B cell (primary cell): Measurements from ENCODE around the gene RPS8. TPM values are rescaled to one million over a fixed set of nuclear protein-coding genes. Genes with fewer than 3 reads are reported as not detected.
A peak's percentile ranks its signal among the peaks of the same experiment; 100 is the strongest.

Experiments used
- ATAC-seq: fragments of 200-7000 bp; cut with Tn5 transposase; one replicate; pipeline ENCODE4 v1.10.0; 2021; ENCODE audit warnings: low read depth, mild to moderate bottlenecking, moderate number of reproducible peaks, moderate library complexity
- CTCF ChIA-PET: fragments of 350-600 bp; sonication (Branson Sonifier 250); formaldehyde crosslinking; loops from one replicate; lab custom pipeline; 2021; ENCODE audit warnings: antibody characterized with exemption, inconsistent platforms; lab: Charles Lee
- POLR2A ChIA-PET: fragments of 350-600 bp; sonication (Branson Sonifier 250); formaldehyde crosslinking; loops from one replicate; lab custom pipeline; 2021; ENCODE audit warnings: antibody characterized with exemption; lab: Charles Lee
- DNase-seq: peaks from one replicate; pipeline ENCODE4 v3.0.0; 2013
- H2AFZ ChIP-seq: 2 replicates; pipeline ENCODE4 v1.6.1; 2012; ENCODE audit warnings: mild to moderate bottlenecking, low read depth, low read length; ENCODE audit not compliant: insufficient read depth, poor library complexity, severe bottlenecking
- H3K27ac ChIP-seq, 2 donors: 1 replicate in 1 of 2; 2 replicates in 1 of 2; pipeline ENCODE4 v1.5.1; 2012 to 2013; ENCODE audit warnings: low read length in 2 of 2, mild to moderate bottlenecking in 2 of 2, moderate library complexity in 1 of 2
- H3K27me3 ChIP-seq, 4 experiments: fragments of 200-600 bp in 1 of 4; sonication (generic) in 1 of 4; replicated peaks in 1 of 4; 1 replicate in 2 of 4; 2 replicates in 2 of 4; pipeline versions ENCODE4 v1.6.1 to v1.7.0; 2013 to 2016; ENCODE audit warnings: low read length in 3 of 4, mild to moderate bottlenecking in 2 of 4, mixed read lengths in 1 of 4, moderate library complexity in 1 of 4; ENCODE audit not compliant: insufficient read depth in 4 of 4, control insufficient read depth in 3 of 4; ENCODE audit errors: control extremely low read depth in 1 of 4
- H3K36me3 ChIP-seq, 2 experiments: replicated peaks in 1 of 2; 1 replicate in 1 of 2; 2 replicates in 1 of 2; pipeline versions ENCODE4 v1.6.1 to v1.7.1; 2013; ENCODE audit warnings: low read length in 1 of 2; ENCODE audit not compliant: insufficient read depth in 2 of 2, control insufficient read depth in 1 of 2; ENCODE audit errors: control extremely low read depth in 1 of 2, extremely low read depth in 1 of 2
- H3K4me1 ChIP-seq, 2 donors: fragments of 200-600 bp in 1 of 2; sonication (generic) in 1 of 2; 1 replicate in 1 of 2; 2 replicates in 1 of 2; pipeline versions ENCODE4 v1.5.1 to v1.6.1; 2013 to 2017; ENCODE audit warnings: low read length in 2 of 2; ENCODE audit not compliant: control insufficient read depth in 2 of 2, insufficient read depth in 2 of 2
- H3K4me2 ChIP-seq: replicated peaks from 2 replicates; pipeline ENCODE3; 2012; ENCODE audit warnings: mild to moderate bottlenecking, low read depth, low read length; ENCODE audit not compliant: poor library complexity, severe bottlenecking
- H3K4me3 ChIP-seq, 5 experiments: fragments of 200-600 bp in 1 of 5; sonication (generic) in 1 of 5; 1 replicate in 3 of 5; 2 replicates in 2 of 5; pipeline versions ENCODE4 v1.5.1 to v1.7.0; 2011 to 2016; ENCODE audit warnings: low read length in 4 of 5, mild to moderate bottlenecking in 4 of 5, low read depth in 2 of 5, control low read depth in 1 of 5, moderate library complexity in 1 of 5; ENCODE audit not compliant: insufficient read depth in 1 of 5; ENCODE audit errors: control extremely low read depth in 1 of 5, extremely low read depth in 1 of 5
- H3K79me2 ChIP-seq: fragments of 200-600 bp; sonication (generic); one replicate; pipeline ENCODE4 v1.6.0; 2016; ENCODE audit warnings: low read length; ENCODE audit not compliant: control insufficient read depth, insufficient read depth
- H3K9ac ChIP-seq: fragments of 200-600 bp; sonication (generic); 2 replicates; pipeline ENCODE4 v1.6.1; 2017; ENCODE audit warnings: mild to moderate bottlenecking, low read length, moderate library complexity
- H3K9me3 ChIP-seq, 3 donors: one replicate each; pipeline versions ENCODE4 v1.6.1 to v1.7.1; 2013; ENCODE audit warnings: low read length in 2 of 3; ENCODE audit not compliant: control insufficient read depth in 2 of 3, insufficient read depth in 1 of 3; ENCODE audit errors: control extremely low read depth in 1 of 3
- H4K20me1 ChIP-seq: 2 replicates; pipeline ENCODE4 v1.6.0; 2012; ENCODE audit warnings: mild to moderate bottlenecking, low read length; ENCODE audit not compliant: insufficient read depth, control insufficient read depth, poor library complexity, severe bottlenecking
- H3K27ac Mint-ChIP-seq: one replicate; pipeline ENCODE4 v1.8.0; 2021; ENCODE audit warnings: mixed read lengths
- H3K27me3 Mint-ChIP-seq: one replicate; pipeline ENCODE4 v1.8.0; 2021; ENCODE audit warnings: mixed read lengths
- H3K4me1 Mint-ChIP-seq: one replicate; pipeline ENCODE4 v1.8.0; 2021; ENCODE audit warnings: mixed read lengths
- H3K4me3 Mint-ChIP-seq: one replicate; pipeline ENCODE4 v1.8.0; 2021; ENCODE audit warnings: mixed read lengths
- H3K9me3 Mint-ChIP-seq: one replicate; pipeline ENCODE4 v1.8.0; 2022; ENCODE audit warnings: mixed read lengths; ENCODE audit not compliant: insufficient read depth
- EZH2 ChIP-seq: IDR thresholded peaks from 2 replicates; pipeline ENCODE4 v1.6.1; 2012; ENCODE audit warnings: borderline replicate concordance, low read depth, mild to moderate bottlenecking, moderate library complexity, low read length; ENCODE audit not compliant: insufficient read depth, poor library complexity, severe bottlenecking
- WGBS: methylation state at CpG from one replicate; pipeline ENCODE4 v1.1.5; 2013; ENCODE audit warnings: missing lambda C conversion rate; ENCODE audit not compliant: insufficient coverage; 5-methylcytosine and 5-hydroxymethylcytosine counted together
- intact Hi-C: fragments of 100-400 bp; cut with micrococcal nuclease; formaldehyde crosslinking; loops from one replicate; pipeline ENCODE4 v1.10.0; 2022
- polyA plus RNA-seq: library from polyadenylated mRNA; depleted of rRNA; stranded (reverse); fragments of >200 nt; gene quantifications from 2 replicates; pipeline ENCODE4 v1.2.3, GENCODE V29; 2012
- total RNA-seq, 2 donors: library from RNA; stranded (reverse); fragments of 120-200 nt in 1 of 2; gene quantifications; 1 replicate in 1 of 2; 2 replicates in 1 of 2; pipeline versions ENCODE4 v1.2.3 to v1.2.4, GENCODE V29; 2013 to 2022
- TF ChIP-seq, protein P1 (sequence below): fragments of 200-600 bp; IDR thresholded peaks from one replicate; pipeline ENCODE4 v1.8.0; 2022; ENCODE audit warnings: antibody characterized with exemption, mild to moderate bottlenecking

Gene RPS8
- total and polyA plus RNA-seq, 2 donors (not counting 1 experiment from before 2014, with no cell fraction given), result 2,525 to 4,047 TPM

DNA sequence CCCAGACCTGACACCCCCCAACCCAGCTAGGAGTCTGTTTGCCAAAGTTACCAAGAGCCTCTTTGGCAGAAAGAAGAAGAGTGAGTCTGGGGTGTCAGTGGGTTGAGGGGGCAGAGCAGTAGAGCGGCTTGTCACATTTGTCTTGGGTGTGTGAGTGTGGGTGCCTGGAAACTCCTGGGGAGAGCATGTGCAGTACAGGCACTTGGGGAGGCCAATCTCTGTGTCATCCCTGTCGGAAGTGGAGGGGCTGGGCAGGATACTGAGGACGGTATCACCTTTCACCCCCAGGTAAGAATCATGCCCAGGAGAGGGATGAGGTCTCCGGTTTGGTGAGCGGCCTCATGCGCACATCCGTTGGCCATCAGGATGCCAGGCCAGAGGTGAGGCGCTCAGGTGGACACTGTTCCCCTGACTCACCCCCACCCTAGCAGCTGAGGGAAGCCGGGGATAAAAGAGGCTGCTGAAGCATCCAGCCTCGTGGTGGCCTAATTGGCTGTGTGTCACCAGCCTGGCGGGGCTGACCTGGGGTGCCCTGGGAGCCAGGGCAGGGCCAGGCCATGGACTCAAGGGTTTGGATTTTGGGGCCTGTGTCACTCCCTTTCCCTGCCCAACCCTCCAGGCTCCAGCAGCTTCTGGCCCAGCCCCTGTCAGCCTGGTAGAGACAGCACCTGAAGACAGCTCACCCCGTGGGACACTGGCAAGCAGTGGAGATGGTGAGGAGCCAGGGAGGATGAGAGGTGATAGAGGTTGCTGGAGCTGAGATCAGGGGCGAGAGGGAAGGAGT, 28.2 kb downstream of the RPS8 start:
- POLR2A ChIA-PET, result interaction anchor here (0.8 to 1.3 kb wide), 2 partner anchors 14 to 16 kb away, joined by 3 read pairs; no protein-coding TSS in a partner anchor
- Mint-ChIP-seq H3K4me3 (no peak overlapping the region), H3K9me3 (no peaks in the 10 kb centered on the region), H3K4me1 (peaks cover 50% of the 10 kb centered on the region), H3K27me3 (no peaks in the 10 kb centered on the region), H3K27ac (peak overlapping the region; percentile 77)
- Histone ChIP-seq H3K79me2 (peaks cover 5% of the 10 kb centered on the region), H2AFZ (no peak overlapping the region), H3K9me3 (peaks cover 0 to 3% (median 0%) of the 10 kb centered on the region in 3 donors), H3K27me3 (no peaks in the 10 kb centered on the region), H3K36me3 (peaks cover 0 to 21% of the 10 kb centered on the region in 2 experiments), H3K4me2 (no peak overlapping the region), H3K27ac (no peak overlapping the region), H4K20me1 (no peaks in the 10 kb centered on the region), H3K4me3 (no peak overlapping the region), H3K4me1 (peaks cover 33 to 59% of the 10 kb centered on the region in 2 donors), H3K9ac (no peak overlapping the region)
- TF ChIP-seq, protein P1, sequence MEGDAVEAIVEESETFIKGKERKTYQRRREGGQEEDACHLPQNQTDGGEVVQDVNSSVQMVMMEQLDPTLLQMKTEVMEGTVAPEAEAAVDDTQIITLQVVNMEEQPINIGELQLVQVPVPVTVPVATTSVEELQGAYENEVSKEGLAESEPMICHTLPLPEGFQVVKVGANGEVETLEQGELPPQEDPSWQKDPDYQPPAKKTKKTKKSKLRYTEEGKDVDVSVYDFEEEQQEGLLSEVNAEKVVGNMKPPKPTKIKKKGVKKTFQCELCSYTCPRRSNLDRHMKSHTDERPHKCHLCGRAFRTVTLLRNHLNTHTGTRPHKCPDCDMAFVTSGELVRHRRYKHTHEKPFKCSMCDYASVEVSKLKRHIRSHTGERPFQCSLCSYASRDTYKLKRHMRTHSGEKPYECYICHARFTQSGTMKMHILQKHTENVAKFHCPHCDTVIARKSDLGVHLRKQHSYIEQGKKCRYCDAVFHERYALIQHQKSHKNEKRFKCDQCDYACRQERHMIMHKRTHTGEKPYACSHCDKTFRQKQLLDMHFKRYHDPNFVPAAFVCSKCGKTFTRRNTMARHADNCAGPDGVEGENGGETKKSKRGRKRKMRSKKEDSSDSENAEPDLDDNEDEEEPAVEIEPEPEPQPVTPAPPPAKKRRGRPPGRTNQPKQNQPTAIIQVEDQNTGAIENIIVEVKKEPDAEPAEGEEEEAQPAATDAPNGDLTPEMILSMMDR, result no peak
- no peak for TF ChIP-seq EZH2
- WGBS, result 91% methylated on average over 7 of the region's 13 CpGs
- intact Hi-C loops, result no loop called here
- CTCF ChIA-PET, result interaction anchor here (1.4 kb wide), 1 partner anchor 14 kb away, joined by 3 read pairs; no protein-coding TSS in a partner anchor
- DNase-seq (no peak), ATAC-seq (no peak)
